Esophagus squamous epithelium (tissue), 5 donors: Measurements from ENCODE around the gene ELL2. TPM values are rescaled to one million over a fixed set of nuclear protein-coding genes. Genes with fewer than 3 reads are reported as not detected.
A peak's percentile ranks its signal among the peaks of the same experiment; 100 is the strongest.

Experiments
- DNase-seq: peaks from one replicate; lab custom pipeline; 2025; lab: John Stamatoyannopoulos, UW
- H3K27ac ChIP-seq, 4 donors: fragments of 200-600 bp; sonication (generic); one replicate each; pipeline ENCODE4 v1.5.1; 2016 to 2019; ENCODE audit warnings: mild to moderate bottlenecking in 1 of 4
- H3K27me3 ChIP-seq, 4 donors: fragments of 200-600 bp; sonication (generic); 1 replicate in 3 of 4; 2 replicates in 1 of 4; pipeline versions ENCODE4 v1.5.1 to v1.6.0; 2017 to 2021; ENCODE audit warnings: antibody characterized with exemption in 1 of 4
- H3K36me3 ChIP-seq, 3 donors: fragments of 200-600 bp; sonication (generic); one replicate each; pipeline ENCODE4 v1.5.1; 2016 to 2019
- H3K4me1 ChIP-seq, 3 donors: fragments of 200-600 bp; sonication (generic); one replicate each; pipeline ENCODE4 v1.5.1; 2017 to 2019
- H3K4me3 ChIP-seq, 4 donors: fragments of 200-600 bp; sonication (generic); 1 replicate in 3 of 4; 2 replicates in 1 of 4; pipeline ENCODE4 v1.5.1; 2016 to 2019; ENCODE audit warnings: mild to moderate bottlenecking in 2 of 4, moderate library complexity in 1 of 4
- H3K9me3 ChIP-seq, 3 donors: fragments of 200-600 bp; sonication (generic); one replicate each; pipeline ENCODE4 v1.5.1; 2016 to 2019
- POLR2A ChIP-seq, 4 donors: fragments of 450-650 bp; IDR thresholded peaks; one replicate each; pipeline ENCODE4 v1.6.1; 2017; ENCODE audit warnings: antibody characterized with exemption in 4 of 4, mild to moderate bottlenecking in 4 of 4, moderate library complexity in 3 of 4
- WGBS, 2 donors: methylation state at CpG; one replicate each; pipeline ENCODE4 v1.1.5; 2018; 5-methylcytosine and 5-hydroxymethylcytosine counted together
- intact Hi-C: fragments of 100-400 bp; cut with DNase I; formaldehyde crosslinking; loops from one replicate; pipeline ENCODE4 v1.15.0; 2022
- total RNA-seq, 4 donors: library from RNA; depleted of rRNA; stranded (reverse); fragments of >200 nt; gene quantifications; one replicate each; pipeline ENCODE4 v1.1.0, GENCODE V29; 2016
- TF ChIP-seq, protein P1 (sequence below), 6 experiments: fragments of 450-650 bp in 4 of 6; fragments of 200-600 bp in 2 of 6; sonication (generic) in 2 of 6; IDR thresholded peaks; one replicate each; pipeline ENCODE4 v1.5.1; 2016 to 2019; ENCODE audit warnings: antibody characterized with exemption in 6 of 6, mild to moderate bottlenecking in 4 of 6, moderate library complexity in 4 of 6
- donor health status: DM: yes; HTN: yes; CAD: no.

The ELL2 gene
- total RNA-seq, 4 donors from 2014 or later = 74.9 to 124 (median 121) TPM

DNA sequence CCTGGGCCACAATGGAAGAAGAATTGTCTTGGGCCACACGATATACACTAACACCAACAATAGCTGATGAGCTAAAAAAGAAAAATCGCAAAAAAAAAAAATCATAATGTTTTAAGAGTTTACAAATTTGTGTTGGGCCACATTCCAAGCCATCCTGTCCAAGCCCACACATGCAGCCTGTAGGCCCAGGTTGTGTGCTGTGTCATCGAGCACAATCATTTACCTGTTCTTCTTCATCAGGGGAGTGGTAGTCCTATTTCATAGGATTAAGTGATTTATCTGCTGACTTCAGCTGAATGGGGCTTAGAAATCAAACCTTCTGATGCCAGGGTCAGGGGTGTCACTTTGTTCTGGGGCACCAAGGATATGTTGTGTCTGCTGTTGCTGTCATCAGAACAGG, 44.6 kb upstream of the ELL2 start:
- H3K4me3 ChIP-seq = no peak overlapping the region
- H3K4me1 ChIP-seq = peaks cover 0 to 15% (median 0%) of the 10 kb centered on the region in 3 donors
- intact Hi-C loops = no loop called here
- TF ChIP-seq, protein P1, sequence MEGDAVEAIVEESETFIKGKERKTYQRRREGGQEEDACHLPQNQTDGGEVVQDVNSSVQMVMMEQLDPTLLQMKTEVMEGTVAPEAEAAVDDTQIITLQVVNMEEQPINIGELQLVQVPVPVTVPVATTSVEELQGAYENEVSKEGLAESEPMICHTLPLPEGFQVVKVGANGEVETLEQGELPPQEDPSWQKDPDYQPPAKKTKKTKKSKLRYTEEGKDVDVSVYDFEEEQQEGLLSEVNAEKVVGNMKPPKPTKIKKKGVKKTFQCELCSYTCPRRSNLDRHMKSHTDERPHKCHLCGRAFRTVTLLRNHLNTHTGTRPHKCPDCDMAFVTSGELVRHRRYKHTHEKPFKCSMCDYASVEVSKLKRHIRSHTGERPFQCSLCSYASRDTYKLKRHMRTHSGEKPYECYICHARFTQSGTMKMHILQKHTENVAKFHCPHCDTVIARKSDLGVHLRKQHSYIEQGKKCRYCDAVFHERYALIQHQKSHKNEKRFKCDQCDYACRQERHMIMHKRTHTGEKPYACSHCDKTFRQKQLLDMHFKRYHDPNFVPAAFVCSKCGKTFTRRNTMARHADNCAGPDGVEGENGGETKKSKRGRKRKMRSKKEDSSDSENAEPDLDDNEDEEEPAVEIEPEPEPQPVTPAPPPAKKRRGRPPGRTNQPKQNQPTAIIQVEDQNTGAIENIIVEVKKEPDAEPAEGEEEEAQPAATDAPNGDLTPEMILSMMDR (IDR thresholded peaks at IDR 0.05) = no peak
- no peak for TF ChIP-seq POLR2A (IDR thresholded peaks at IDR 0.05)
- WGBS, 2 donors = 71 to 75% methylated on average over 3 of the region's 3 CpGs
- peak overlapping the region in 3 of 4 donors; percentile 13 to 56 (median 49) for H3K27ac ChIP-seq
- no peaks in the 10 kb centered on the region for H3K27me3 ChIP-seq
- no peaks in the 10 kb centered on the region for H3K36me3 ChIP-seq
- no peaks in the 10 kb centered on the region for H3K9me3 ChIP-seq
- no peak for DNase-seq

DNA sequence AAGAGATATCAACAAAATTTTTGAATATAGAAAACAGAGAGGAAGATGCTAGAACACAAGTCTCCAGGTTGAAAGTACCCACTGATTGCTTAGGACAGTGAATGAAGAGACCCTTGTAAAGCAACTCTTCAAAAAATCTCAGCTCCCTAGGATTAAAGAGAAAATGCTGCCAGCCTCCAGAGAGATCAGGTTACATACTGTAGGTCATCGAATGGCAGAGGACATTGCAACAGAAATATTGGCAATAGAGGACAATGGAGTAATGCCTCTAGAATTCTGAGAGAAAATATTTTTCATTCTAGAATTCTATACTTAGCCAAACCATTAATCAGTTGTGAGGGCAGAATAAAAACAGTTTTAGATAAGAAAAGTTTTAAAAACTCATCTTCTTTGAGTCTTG, 43.1 kb upstream of the ELL2 start:
- Histone ChIP-seq H3K27ac (no peak overlapping the region), H3K4me1 (peaks cover 0 to 15% (median 0%) of the 10 kb centered on the region in 3 donors), H3K36me3 (no peaks in the 10 kb centered on the region), H3K4me3 (no peak overlapping the region), H3K9me3 (no peaks in the 10 kb centered on the region), H3K27me3 (no peaks in the 10 kb centered on the region)
- 67 to 75% methylated on average over 1 of the region's 1 CpG for WGBS, 2 donors
- no peak for DNase-seq
- intact Hi-C loops = no loop called here
- no peak for TF ChIP-seq POLR2A (IDR thresholded peaks at IDR 0.05)
- TF ChIP-seq, protein P1 (IDR thresholded peaks at IDR 0.05) = no peak

- Histone ChIP-seq H3K9me3 (no peaks in the 10 kb centered on the region), H3K4me3 (no peak overlapping the region), H3K27ac (no peak overlapping the region), H3K36me3 (no peaks in the 10 kb centered on the region), H3K27me3 (no peaks in the 10 kb centered on the region), H3K4me1 (peaks cover 0 to 15% (median 0%) of the 10 kb centered on the region in 3 donors)
- TF ChIP-seq, protein P1 (IDR thresholded peaks at IDR 0.05) = no peak
- TF ChIP-seq POLR2A (IDR thresholded peaks at IDR 0.05) = no peak
- no peak for DNase-seq
- intact Hi-C loops = no loop called here
Measured at GRCh38 chr5:96004087-96004486, 42.4 kb upstream of the ELL2 start.

- no peaks in the 10 kb centered on the region for H3K9me3 ChIP-seq
- H3K27me3 ChIP-seq = no peaks in the 10 kb centered on the region
- DNase-seq = no peak
- H3K27ac ChIP-seq = no peak overlapping the region
- H3K36me3 ChIP-seq = no peaks in the 10 kb centered on the region
- H3K4me1 ChIP-seq = peaks cover 0 to 4% (median 0%) of the 10 kb centered on the region in 3 donors
- intact Hi-C loops = no loop called here
- no peak overlapping the region for H3K4me3 ChIP-seq
- TF ChIP-seq, protein P1 (IDR thresholded peaks at IDR 0.05) = no peak
- no peak for TF ChIP-seq POLR2A (IDR thresholded peaks at IDR 0.05)
Measured at GRCh38 chr5:96001262-96001661, 39.6 kb upstream of the ELL2 start.

DNA sequence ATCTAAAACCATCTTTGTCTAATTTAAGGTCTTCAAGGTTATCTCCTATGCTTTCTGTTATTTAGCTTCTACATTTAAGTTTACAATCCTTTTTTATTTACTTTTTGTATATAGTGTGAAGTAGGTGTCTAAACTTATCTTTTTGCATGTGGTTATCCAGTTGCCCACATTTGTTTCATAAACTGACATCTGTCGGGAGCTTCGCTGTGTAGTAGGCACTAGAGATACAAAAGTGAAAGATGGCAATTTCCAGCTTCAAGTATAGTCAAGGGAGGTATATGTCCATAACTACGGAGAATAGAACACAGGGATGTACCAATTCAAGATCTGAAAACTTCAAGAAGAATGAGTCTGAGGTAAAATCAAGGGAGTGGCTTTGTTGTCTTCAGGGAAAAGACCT, 38.7 kb upstream of the ELL2 start:
- H3K27ac ChIP-seq = no peak overlapping the region
- no peak overlapping the region for H3K4me3 ChIP-seq
- H3K9me3 ChIP-seq = no peaks in the 10 kb centered on the region
- 90 to 100% methylated on average over 3 of the region's 3 CpGs for WGBS, 2 donors
- no peak for TF ChIP-seq POLR2A (IDR thresholded peaks at IDR 0.05)
- TF ChIP-seq, protein P1 (IDR thresholded peaks at IDR 0.05) = no peak
- H3K27me3 ChIP-seq = no peaks in the 10 kb centered on the region
- intact Hi-C loops = no loop called here
- no peaks in the 10 kb centered on the region for H3K4me1 ChIP-seq
- DNase-seq = no peak
- no peaks in the 10 kb centered on the region for H3K36me3 ChIP-seq
